SK-N-SH (cell line): Measurements from ENCODE around the gene TRIML1.

Experiments
- CTCF ChIP-seq: fragments of 200-600 bp; sonication (generic); IDR thresholded peaks from 2 replicates; pipeline ENCODE4 v1.6.1; 2017; ENCODE audit warnings: antibody characterized with exemption, mild to moderate bottlenecking, moderate library complexity
- EZH2phosphoT487 ChIP-seq: fragments of 200-600 bp; sonication (generic); IDR thresholded peaks from 2 replicates; pipeline ENCODE4 v1.6.1; 2017; ENCODE audit warnings: low read depth, mixed run types, mild to moderate bottlenecking, antibody characterized with exemption, moderate library complexity, borderline replicate concordance
- FOSL2 ChIP-seq: IDR thresholded peaks from 2 replicates; pipeline ENCODE4 v1.4.0; 2012; ENCODE audit warnings: low read depth, mild to moderate bottlenecking, moderate library complexity, borderline replicate concordance
- FOXJ3 ChIP-seq: sonication (generic); formaldehyde crosslinking; IDR thresholded peaks from 2 replicates; pipeline ENCODE4 v1.5.1; 2020; ENCODE audit warnings: mild to moderate bottlenecking, missing genetic modification reagents
- GATA2 ChIP-seq: sonication (generic); formaldehyde crosslinking; IDR thresholded peaks from 2 replicates; pipeline ENCODE4 v1.5.0; 2020; ENCODE audit warnings: mild to moderate bottlenecking, missing genetic modification reagents
- MXI1 ChIP-seq: IDR thresholded peaks from 2 replicates; pipeline ENCODE4 v1.6.1; 2012; ENCODE audit warnings: mild to moderate bottlenecking, low read depth, low read length, improper control_type of control experiment
- NFIC ChIP-seq: IDR thresholded peaks from 2 replicates; pipeline ENCODE4 v1.4.0; 2012; ENCODE audit warnings: borderline replicate concordance
- REST ChIP-seq: IDR thresholded peaks from 2 replicates; pipeline ENCODE4 v1.6.1; 2012; ENCODE audit warnings: mild to moderate bottlenecking, low read depth, low read length, moderate library complexity
- RFX5 ChIP-seq: IDR thresholded peaks from 2 replicates; pipeline ENCODE4 v1.6.1; 2012; ENCODE audit warnings: mild to moderate bottlenecking, improper control_type of control experiment, low read length
- SIN3A ChIP-seq: IDR thresholded peaks from 2 replicates; pipeline ENCODE4 v1.6.1; 2012; ENCODE audit warnings: low read depth, mild to moderate bottlenecking, low read length, moderate library complexity, borderline replicate concordance
- SMC3 ChIP-seq: IDR thresholded peaks from 2 replicates; pipeline ENCODE4 v1.6.1; 2012; ENCODE audit warnings: low read depth, low read length, improper control_type of control experiment
- TAF1 ChIP-seq: IDR thresholded peaks from 2 replicates; pipeline ENCODE4 v1.6.1; 2012; ENCODE audit warnings: low read depth, mild to moderate bottlenecking, low read length, moderate library complexity, borderline replicate concordance
- TEAD4 ChIP-seq: IDR thresholded peaks from 2 replicates; pipeline ENCODE4 v1.4.0; 2012; ENCODE audit warnings: mild to moderate bottlenecking, borderline replicate concordance; ENCODE audit not compliant: insufficient read depth
- TF ChIP-seq, protein P1 (sequence below): IDR thresholded peaks from 2 replicates; pipeline ENCODE4 v1.4.0; 2012; ENCODE audit warnings: low read depth

DNA sequence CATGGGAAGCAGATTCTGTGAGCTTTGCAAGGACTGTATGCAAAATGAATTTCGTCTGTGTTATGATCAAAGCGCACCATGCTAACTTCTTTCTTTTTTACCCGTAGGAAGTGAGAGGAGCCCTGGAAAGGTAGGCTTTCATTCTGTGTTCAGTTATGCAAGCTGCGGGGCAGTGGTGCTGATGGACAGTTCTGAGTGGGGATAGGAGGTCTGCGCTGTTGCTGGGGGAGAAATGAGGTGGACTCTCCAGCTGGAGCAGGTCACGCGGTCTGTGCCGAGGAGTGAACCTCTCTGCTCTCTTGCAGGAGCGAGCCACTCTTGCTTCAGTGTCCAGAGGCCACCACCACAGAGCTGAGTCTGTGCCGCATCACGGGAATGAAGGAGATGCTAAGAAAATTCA is 4.5 kb downstream of the TRIML1 start:
- TF ChIP-seq EZH2phosphoT487 (no peak), CTCF (no peak), TEAD4 (no peak), MXI1 (no peak), REST (peak; percentile 63; the same call in 1 of the 2 replicates), RFX5 (no peak), SIN3A (no peak), TAF1 (no peak), GATA2 (CRISPR knock-in tag) (no peak), SMC3 (no peak), NFIC (no peak), FOSL2 (no peak), FOXJ3 (CRISPR knock-in tag) (no peak)
- TF ChIP-seq, protein P1, sequence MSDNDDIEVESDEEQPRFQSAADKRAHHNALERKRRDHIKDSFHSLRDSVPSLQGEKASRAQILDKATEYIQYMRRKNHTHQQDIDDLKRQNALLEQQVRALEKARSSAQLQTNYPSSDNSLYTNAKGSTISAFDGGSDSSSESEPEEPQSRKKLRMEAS, result no peak
